CD4-positive, alpha-beta T cell (primary cell): ENCODE results near the gene STYXL1. TPM values are rescaled to one million over a fixed set of nuclear protein-coding genes. Genes with fewer than 3 reads are reported as not detected.

Source experiments
- ATAC-seq: fragments of 200-7000 bp; cut with Tn5 transposase; one replicate; pipeline ENCODE4 v1.10.0; 2022; ENCODE audit warnings: mild to moderate bottlenecking; ENCODE audit not compliant: poor library complexity
- CTCF ChIA-PET: fragments of 350-600 bp; sonication (Branson Sonifier 250); formaldehyde crosslinking; loops from one replicate; lab custom pipeline; 2021; ENCODE audit warnings: antibody characterized with exemption, inconsistent platforms; lab: Charles Lee
- POLR2A ChIA-PET: fragments of 350-600 bp; sonication (Branson Sonifier 250); formaldehyde crosslinking; loops from one replicate; lab custom pipeline; 2021; ENCODE audit warnings: antibody characterized with exemption, inconsistent platforms; lab: Charles Lee
- DNase-seq, 14 experiments: peaks; one replicate each; pipeline ENCODE4 v3.0.0-alpha.2; 2013 to 2020; ENCODE audit warnings: mixed read lengths in 2 of 14
- H3K27ac ChIP-seq, 2 donors: one replicate each; pipeline versions ENCODE4 v1.5.1 to v1.7.0; 2013; ENCODE audit warnings: low read length in 2 of 2, low read depth in 1 of 2, mild to moderate bottlenecking in 1 of 2
- H3K27me3 ChIP-seq, 2 experiments: 1 replicate in 1 of 2; 2 replicates in 1 of 2; pipeline versions ENCODE4 v1.6.1 to v1.7.0; 2013; ENCODE audit warnings: low read length in 2 of 2, control low read depth in 1 of 2, mild to moderate bottlenecking in 1 of 2, moderate library complexity in 1 of 2; ENCODE audit not compliant: insufficient read depth in 2 of 2, control insufficient read depth in 1 of 2
- H3K36me3 ChIP-seq: one replicate; pipeline ENCODE4 v1.6.1; 2013; ENCODE audit warnings: low read length, control low read depth; ENCODE audit not compliant: insufficient read depth
- H3K4me1 ChIP-seq: one replicate; pipeline ENCODE4 v1.6.1; 2013; ENCODE audit warnings: low read length, control low read depth; ENCODE audit not compliant: insufficient read depth
- H3K4me3 ChIP-seq: one replicate; pipeline ENCODE4 v1.5.1; 2013; ENCODE audit warnings: mild to moderate bottlenecking, low read length, moderate library complexity
- H3K9me3 ChIP-seq, 2 experiments: 1 replicate in 1 of 2; 2 replicates in 1 of 2; pipeline versions ENCODE4 v1.6.1 to v1.7.0; 2013; ENCODE audit warnings: low read length in 2 of 2, mild to moderate bottlenecking in 2 of 2, control low read depth in 1 of 2, moderate library complexity in 1 of 2; ENCODE audit not compliant: control insufficient read depth in 1 of 2, insufficient read depth in 1 of 2
- H3K27ac Mint-ChIP-seq: one replicate; pipeline ENCODE4 v1.8.0; 2020; ENCODE audit warnings: mixed read lengths
- H3K27me3 Mint-ChIP-seq: one replicate; pipeline ENCODE4 v1.8.0; 2021; ENCODE audit warnings: mixed read lengths
- H3K36me3 Mint-ChIP-seq: one replicate; pipeline ENCODE4 v1.8.0; 2021; ENCODE audit warnings: low read depth, mixed read lengths
- H3K4me1 Mint-ChIP-seq: one replicate; pipeline ENCODE4 v1.8.0; 2021; ENCODE audit warnings: low read depth, mixed read lengths
- H3K4me3 Mint-ChIP-seq: one replicate; pipeline ENCODE4 v1.8.0; 2020; ENCODE audit warnings: mild to moderate bottlenecking, mixed read lengths
- H3K9me3 Mint-ChIP-seq: one replicate; pipeline ENCODE4 v1.8.0; 2020; ENCODE audit warnings: mixed read lengths
- intact Hi-C, 2 experiments: fragments of 100-400 bp; cut with DNase I in 1 of 2; cut with micrococcal nuclease in 1 of 2; formaldehyde crosslinking; loops; one replicate each; pipeline versions ENCODE4 v1.15.1 to v1.9.0; 2023 to 2025; cut with DNase I, micrococcal nuclease
- total RNA-seq, 174 experiments: library from RNA in 2 of 174; stranded (reverse) in 2 of 174; gene quantifications; one replicate each; pipeline ENCODE4 v1.2.3 and lab custom pipeline; 2021 to 2026
- TF ChIP-seq, protein P1 (sequence below): fragments of 200-600 bp; IDR thresholded peaks from one replicate; pipeline ENCODE4 v1.8.0; 2022; ENCODE audit warnings: antibody characterized with exemption, mild to moderate bottlenecking

STYXL1 gene
- total RNA-seq, 2 experiments from 2014 or later: 8.4 to 8.5 TPM

- no peak overlapping the region for H3K27ac ChIP-seq
- intact Hi-C loops: no loop called here
- no peaks in the 10 kb centered on the region for H3K4me1 ChIP-seq
- Mint-ChIP-seq H3K27ac (no peak overlapping the region), H3K27me3 (peaks cover 5% of the 10 kb centered on the region), H3K9me3 (no peaks in the 10 kb centered on the region), H3K4me1 (peaks cover 10% of the 10 kb centered on the region), H3K4me3 (no peak overlapping the region), H3K36me3 (no peaks in the 10 kb centered on the region)
- no peaks in the 10 kb centered on the region for H3K9me3 ChIP-seq
- ATAC-seq (no peak), DNase-seq (no peak)
- CTCF ChIA-PET: interaction anchor here (0.6 kb wide), 1 partner anchor 214 kb away, joined by 6 read pairs; no protein-coding TSS in a partner anchor
- TF ChIP-seq, protein P1, sequence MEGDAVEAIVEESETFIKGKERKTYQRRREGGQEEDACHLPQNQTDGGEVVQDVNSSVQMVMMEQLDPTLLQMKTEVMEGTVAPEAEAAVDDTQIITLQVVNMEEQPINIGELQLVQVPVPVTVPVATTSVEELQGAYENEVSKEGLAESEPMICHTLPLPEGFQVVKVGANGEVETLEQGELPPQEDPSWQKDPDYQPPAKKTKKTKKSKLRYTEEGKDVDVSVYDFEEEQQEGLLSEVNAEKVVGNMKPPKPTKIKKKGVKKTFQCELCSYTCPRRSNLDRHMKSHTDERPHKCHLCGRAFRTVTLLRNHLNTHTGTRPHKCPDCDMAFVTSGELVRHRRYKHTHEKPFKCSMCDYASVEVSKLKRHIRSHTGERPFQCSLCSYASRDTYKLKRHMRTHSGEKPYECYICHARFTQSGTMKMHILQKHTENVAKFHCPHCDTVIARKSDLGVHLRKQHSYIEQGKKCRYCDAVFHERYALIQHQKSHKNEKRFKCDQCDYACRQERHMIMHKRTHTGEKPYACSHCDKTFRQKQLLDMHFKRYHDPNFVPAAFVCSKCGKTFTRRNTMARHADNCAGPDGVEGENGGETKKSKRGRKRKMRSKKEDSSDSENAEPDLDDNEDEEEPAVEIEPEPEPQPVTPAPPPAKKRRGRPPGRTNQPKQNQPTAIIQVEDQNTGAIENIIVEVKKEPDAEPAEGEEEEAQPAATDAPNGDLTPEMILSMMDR: no peak
- no peaks in the 10 kb centered on the region for H3K36me3 ChIP-seq
- H3K27me3 ChIP-seq: no peaks in the 10 kb centered on the region
- POLR2A ChIA-PET: no interaction called here
- H3K4me3 ChIP-seq: no peak overlapping the region
Observed at GRCh38 chr7:76080204-76080603, 32.4 kb upstream of the STYXL1 start.

DNA sequence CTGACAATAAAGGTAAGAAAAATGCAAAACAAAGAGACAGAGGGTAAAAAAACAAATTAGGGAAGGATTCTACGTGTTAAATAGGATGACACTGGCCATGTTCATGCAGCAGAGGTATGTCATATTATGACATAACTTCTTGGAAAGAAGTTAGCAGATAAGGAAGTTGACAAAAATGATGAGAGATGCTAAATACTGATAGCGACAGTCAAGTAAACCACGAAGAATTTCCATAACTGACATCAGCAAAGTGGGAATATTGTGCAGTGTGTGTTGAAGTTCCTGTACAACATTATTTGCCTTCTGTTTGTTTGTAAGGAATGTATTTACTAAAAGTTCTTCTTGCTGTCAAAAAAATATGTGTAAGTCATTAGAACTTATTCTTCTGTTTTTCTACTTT is 29.6 kb upstream of the STYXL1 start:
- no peaks in the 10 kb centered on the region for H3K27me3 ChIP-seq
- intact Hi-C loops: no loop called here
- CTCF ChIA-PET: no interaction called here
- Mint-ChIP-seq H3K27me3 (no peaks in the 10 kb centered on the region), H3K9me3 (no peaks in the 10 kb centered on the region), H3K4me1 (peaks cover 10% of the 10 kb centered on the region), H3K36me3 (no peaks in the 10 kb centered on the region), H3K4me3 (no peak overlapping the region), H3K27ac (no peak overlapping the region)
- peaks cover 0 to 26% of the 10 kb centered on the region in 2 experiments for H3K9me3 ChIP-seq
- ATAC-seq: no peak
- H3K36me3 ChIP-seq: no peaks in the 10 kb centered on the region
- no peak for DNase-seq
- no peaks in the 10 kb centered on the region for H3K4me1 ChIP-seq
- POLR2A ChIA-PET: no interaction called here
- H3K4me3 ChIP-seq: no peak overlapping the region
- H3K27ac ChIP-seq: no peak overlapping the region
- TF ChIP-seq, protein P1: no peak

- Mint-ChIP-seq H3K36me3 (no peaks in the 10 kb centered on the region), H3K9me3 (no peaks in the 10 kb centered on the region), H3K4me1 (peaks cover 10% of the 10 kb centered on the region), H3K27ac (no peak overlapping the region), H3K27me3 (no peaks in the 10 kb centered on the region), H3K4me3 (no peak overlapping the region)
- intact Hi-C loops: no loop called here
- TF ChIP-seq, protein P1: no peak
- DNase-seq (no peak), ATAC-seq (no peak)
- ChIA-PET POLR2A (no interaction called here), CTCF (no interaction called here)
- no peaks in the 10 kb centered on the region for H3K4me1 ChIP-seq
- H3K27me3 ChIP-seq: no peaks in the 10 kb centered on the region
- peaks cover 0 to 28% of the 10 kb centered on the region in 2 experiments for H3K9me3 ChIP-seq
- H3K36me3 ChIP-seq: no peaks in the 10 kb centered on the region
- no peak overlapping the region for H3K4me3 ChIP-seq
- H3K27ac ChIP-seq: no peak overlapping the region
Observed at GRCh38 chr7:76076995-76077394, 29.2 kb upstream of the STYXL1 start.
